IgD-negative memory B cell (primary cell): Measurements from ENCODE around the gene PITPNC1. TPM values are rescaled to one million over a fixed set of nuclear protein-coding genes. Genes with fewer than 3 reads are reported as not detected.
"Not testable (repeated sequence)": the region's sequence is repeated elsewhere in the genome, so short reads cannot be mapped to it uniquely, and the experiment has no call there.

Experiments used
- H3K27ac Mint-ChIP-seq, 3 donors: one replicate each; pipeline ENCODE4 v1.8.0; 2020 to 2022; ENCODE audit warnings: mild to moderate bottlenecking in 3 of 3, mixed read lengths in 3 of 3, moderate library complexity in 1 of 3
- H3K27me3 Mint-ChIP-seq: one replicate; pipeline ENCODE4 v1.8.0; 2021; ENCODE audit warnings: mixed read lengths
- H3K36me3 Mint-ChIP-seq: one replicate; pipeline ENCODE4 v1.8.0; 2020; ENCODE audit warnings: mild to moderate bottlenecking, mixed read lengths
- H3K4me1 Mint-ChIP-seq, 3 donors: one replicate each; pipeline ENCODE4 v1.8.0; 2020 to 2022; ENCODE audit warnings: mixed read lengths in 3 of 3, mild to moderate bottlenecking in 1 of 3
- H3K4me3 Mint-ChIP-seq, 4 donors: one replicate each; pipeline ENCODE4 v1.8.0; 2020 to 2022; ENCODE audit warnings: mild to moderate bottlenecking in 4 of 4, mixed read lengths in 4 of 4, moderate library complexity in 3 of 4
- H3K9me3 Mint-ChIP-seq, 3 donors: one replicate each; pipeline ENCODE4 v1.8.0; 2020 to 2021; ENCODE audit warnings: mixed read lengths in 3 of 3, mild to moderate bottlenecking in 1 of 3
- polyA plus RNA-seq: library from polyadenylated mRNA; unstranded; fragments of 300-500 nt; fragmentation: Illumina TruSeq; gene quantifications from one replicate; pipeline ENCODE4 v1.2.3, GENCODE V29; 2021

The PITPNC1 gene
- polyA plus RNA-seq, 1 donor from 2014 or later: 26.0 TPM

GRCh38 chr17:67378454-67379250, 1.6 kb downstream of the PITPNC1 start:
- Mint-ChIP-seq H3K9me3 (no peaks in the 10 kb centered on the region), H3K4me3 (peak overlapping the region; percentile 85 to 98 (median 92)), H3K4me1 (peaks cover 25 to 33% (median 28%) of the 10 kb centered on the region in 3 donors), H3K27me3 (no peaks in the 10 kb centered on the region), H3K27ac (peak overlapping the region; percentile 30 to 93 (median 75)), H3K36me3 (peaks cover 3% of the 10 kb centered on the region)

- peaks cover 3% of the 10 kb centered on the region for H3K36me3 Mint-ChIP-seq
- H3K4me1 Mint-ChIP-seq: peaks cover 25 to 34% (median 28%) of the 10 kb centered on the region in 3 donors
- peak overlapping the region; percentile 85 to 98 (median 92) for H3K4me3 Mint-ChIP-seq
- no peaks in the 10 kb centered on the region for H3K9me3 Mint-ChIP-seq
- no peaks in the 10 kb centered on the region for H3K27me3 Mint-ChIP-seq
- peak overlapping the region; percentile 30 to 93 (median 39) for H3K27ac Mint-ChIP-seq
Measured at GRCh38 chr17:67379251-67379630, 2.2 kb downstream of the PITPNC1 start.

GRCh38 chr17:67381929-67382257, 4.8 kb downstream of the PITPNC1 start:
- H3K27me3 Mint-ChIP-seq: no peaks in the 10 kb centered on the region
- H3K4me3 Mint-ChIP-seq: peak overlapping the region in 2 of 4 donors; percentile 42 to 59
- H3K9me3 Mint-ChIP-seq: no peaks in the 10 kb centered on the region
- peak overlapping the region in 1 of 3 donors; percentile 45 for H3K27ac Mint-ChIP-seq
- H3K36me3 Mint-ChIP-seq: peaks cover 3% of the 10 kb centered on the region
- peaks cover 17 to 26% (median 17%) of the 10 kb centered on the region in 3 donors for H3K4me1 Mint-ChIP-seq

- no peaks in the 10 kb centered on the region for H3K27me3 Mint-ChIP-seq
- H3K4me1 Mint-ChIP-seq: peaks cover 18 to 32% (median 20%) of the 10 kb centered on the region in 3 donors
- H3K27ac Mint-ChIP-seq: no peak overlapping the region
- H3K36me3 Mint-ChIP-seq: peaks cover 5% of the 10 kb centered on the region
- no peak overlapping the region for H3K4me3 Mint-ChIP-seq
- no peaks in the 10 kb centered on the region for H3K9me3 Mint-ChIP-seq
Measured at GRCh38 chr17:67385122-67385988, 8.3 kb downstream of the PITPNC1 start.

- Mint-ChIP-seq H3K4me1 (peaks cover 23 to 34% (median 25%) of the 10 kb centered on the region in 3 donors), H3K9me3 (no peaks in the 10 kb centered on the region), H3K36me3 (peaks cover 7% of the 10 kb centered on the region), H3K27me3 (no peaks in the 10 kb centered on the region), H3K27ac (no peak overlapping the region), H3K4me3 (peak overlapping the region in 1 of 4 donors; percentile 80)
Measured at GRCh38 chr17:67386965-67387551, 10.0 kb downstream of the PITPNC1 start.

GRCh38 chr17:67388536-67388935, 11.5 kb downstream of the PITPNC1 start:
- Mint-ChIP-seq H3K4me1 (peaks cover 23 to 33% (median 24%) of the 10 kb centered on the region in 3 donors), H3K4me3 (peak overlapping the region in 1 of 4 donors; percentile 63), H3K27ac (peak overlapping the region in 1 of 3 donors; percentile 86)
- H3K36me3 Mint-ChIP-seq, H3K27me3 Mint-ChIP-seq, H3K9me3 Mint-ChIP-seq: not testable (repeated sequence)

- no peaks in the 10 kb centered on the region for H3K9me3 Mint-ChIP-seq
- H3K4me1 Mint-ChIP-seq: peaks cover 22 to 31% (median 24%) of the 10 kb centered on the region in 3 donors
- no peaks in the 10 kb centered on the region for H3K27me3 Mint-ChIP-seq
- peak overlapping the region in 1 of 4 donors; percentile 80 for H3K4me3 Mint-ChIP-seq
- peak overlapping the region in 1 of 3 donors; percentile 86 for H3K27ac Mint-ChIP-seq
- peaks cover 6% of the 10 kb centered on the region for H3K36me3 Mint-ChIP-seq
Measured at GRCh38 chr17:67388986-67389385, 11.9 kb downstream of the PITPNC1 start.

- peaks cover 22 to 30% (median 24%) of the 10 kb centered on the region in 3 donors for H3K4me1 Mint-ChIP-seq
- no peaks in the 10 kb centered on the region for H3K27me3 Mint-ChIP-seq
- no peak overlapping the region for H3K27ac Mint-ChIP-seq
- H3K4me3 Mint-ChIP-seq: peak overlapping the region in 3 of 4 donors; percentile 10 to 81 (median 68)
- H3K36me3 Mint-ChIP-seq: peaks cover 6% of the 10 kb centered on the region
- no peaks in the 10 kb centered on the region for H3K9me3 Mint-ChIP-seq
Measured at GRCh38 chr17:67390006-67390645, 13.0 kb downstream of the PITPNC1 start.

GRCh38 chr17:67390646-67391361, 13.7 kb downstream of the PITPNC1 start:
- Mint-ChIP-seq H3K36me3 (peaks cover 6% of the 10 kb centered on the region), H3K27me3 (no peaks in the 10 kb centered on the region), H3K27ac (peak overlapping the region in 2 of 3 donors; percentile 21 to 33), H3K4me3 (peak overlapping the region in 3 of 4 donors; percentile 10 to 81 (median 70)), H3K9me3 (no peaks in the 10 kb centered on the region), H3K4me1 (peaks cover 22 to 30% (median 24%) of the 10 kb centered on the region in 3 donors)

- Mint-ChIP-seq H3K27ac (no peak overlapping the region), H3K27me3 (no peaks in the 10 kb centered on the region), H3K36me3 (peaks cover 6% of the 10 kb centered on the region), H3K4me1 (peaks cover 20 to 25% (median 24%) of the 10 kb centered on the region in 3 donors), H3K4me3 (peak overlapping the region in 1 of 4 donors; percentile 66), H3K9me3 (no peaks in the 10 kb centered on the region)
Measured at GRCh38 chr17:67392111-67392510, 15.0 kb downstream of the PITPNC1 start.

- Mint-ChIP-seq H3K9me3 (no peaks in the 10 kb centered on the region), H3K27me3 (no peaks in the 10 kb centered on the region), H3K27ac (no peak overlapping the region), H3K36me3 (peaks cover 8% of the 10 kb centered on the region), H3K4me1 (peaks cover 12 to 17% (median 16%) of the 10 kb centered on the region in 3 donors), H3K4me3 (peak overlapping the region in 1 of 4 donors; percentile 39)
Measured at GRCh38 chr17:67393809-67394397, 16.8 kb downstream of the PITPNC1 start.

- Mint-ChIP-seq H3K27ac (peak overlapping the region in 2 of 3 donors; percentile 8 to 36), H3K36me3 (peaks cover 4% of the 10 kb centered on the region), H3K9me3 (peaks cover 0 to 2% (median 0%) of the 10 kb centered on the region in 3 donors), H3K4me1 (peaks cover 14 to 25% (median 22%) of the 10 kb centered on the region in 3 donors), H3K27me3 (peaks cover 2% of the 10 kb centered on the region), H3K4me3 (peak overlapping the region in 1 of 4 donors; percentile 14)
Measured at GRCh38 chr17:67399676-67400075, 22.6 kb downstream of the PITPNC1 start.

- Mint-ChIP-seq H3K9me3 (peaks cover 0 to 2% (median 0%) of the 10 kb centered on the region in 3 donors), H3K27ac (no peak overlapping the region), H3K4me3 (no peak overlapping the region), H3K4me1 (peaks cover 14 to 26% (median 22%) of the 10 kb centered on the region in 3 donors), H3K36me3 (peaks cover 6% of the 10 kb centered on the region), H3K27me3 (peaks cover 2% of the 10 kb centered on the region)
Measured at GRCh38 chr17:67400193-67400592, 23.1 kb downstream of the PITPNC1 start.
